ENCODE results near the gene EEF1A1.
"Not testable (repeated sequence)": the region's sequence is repeated elsewhere in the genome, so short reads cannot be mapped to it uniquely, and the experiment has no call there.

Gene EEF1A1

GRCh38 chr6:73551115-73551514, 30.3 kb upstream of the EEF1A1 start:
- not testable (repeated sequence) for H3K36me3 ChIP-seq (ENCODE audit: insufficient read depth, low read length); H3K4me1 ChIP-seq (ENCODE audit: insufficient read depth, low read length); H3K9ac ChIP-seq (ENCODE audit: low read depth, low read length); H3K9me3 ChIP-seq (ENCODE audit: control insufficient read depth, insufficient read depth, low read length)

GRCh38 chr6:73548458-73549446, 27.9 kb upstream of the EEF1A1 start:
- Histone ChIP-seq H3K4me1 (ENCODE audit: insufficient read depth, low read length) (no peaks in the 10 kb centered on the region), H3K36me3 (ENCODE audit: insufficient read depth, low read length) (no peaks in the 10 kb centered on the region), H3K9ac (ENCODE audit: low read depth, low read length) (no peak overlapping the region)

GRCh38 chr6:73547036-73547435, 26.2 kb upstream of the EEF1A1 start:
- Histone ChIP-seq H3K9me3 (ENCODE audit: control insufficient read depth, insufficient read depth, low read length) (no peaks in the 10 kb centered on the region), H3K36me3 (ENCODE audit: insufficient read depth, low read length) (no peaks in the 10 kb centered on the region), H3K9ac (ENCODE audit: low read depth, low read length) (no peak overlapping the region), H3K4me1 (ENCODE audit: insufficient read depth, low read length) (no peaks in the 10 kb centered on the region)

More at GRCh38 chr6:73548458-73549446, 27.9 kb upstream of the EEF1A1 start:
- no peaks in the 10 kb centered on the region for H3K9me3 ChIP-seq (ENCODE audit: control insufficient read depth, insufficient read depth, low read length)

GRCh38 chr6:73542891-73543290, 22.1 kb upstream of the EEF1A1 start:
- Histone ChIP-seq H3K9me3 (ENCODE audit: control insufficient read depth, insufficient read depth, low read length) (no peaks in the 10 kb centered on the region), H3K4me1 (ENCODE audit: insufficient read depth, low read length) (no peaks in the 10 kb centered on the region), H3K9ac (ENCODE audit: low read depth, low read length) (no peak overlapping the region), H3K36me3 (ENCODE audit: insufficient read depth, low read length) (no peaks in the 10 kb centered on the region)

GRCh38 chr6:73542481-73542880, 21.6 kb upstream of the EEF1A1 start:
- H3K9ac ChIP-seq (ENCODE audit: low read depth, low read length); H3K9me3 ChIP-seq (ENCODE audit: control insufficient read depth, insufficient read depth, low read length); H3K4me1 ChIP-seq (ENCODE audit: insufficient read depth, low read length); H3K36me3 ChIP-seq (ENCODE audit: insufficient read depth, low read length): not testable (repeated sequence)

GRCh38 chr6:73538116-73538779, 17.4 kb upstream of the EEF1A1 start:
- Histone ChIP-seq H3K4me1 (ENCODE audit: insufficient read depth, low read length) (no peaks in the 10 kb centered on the region), H3K9ac (ENCODE audit: low read depth, low read length) (no peak overlapping the region), H3K36me3 (ENCODE audit: insufficient read depth, low read length) (no peaks in the 10 kb centered on the region), H3K9me3 (ENCODE audit: control insufficient read depth, insufficient read depth, low read length) (no peaks in the 10 kb centered on the region)

- H3K4me1 ChIP-seq (ENCODE audit: insufficient read depth, low read length) = no peaks in the 10 kb centered on the region
- H3K9me3 ChIP-seq (ENCODE audit: control insufficient read depth, insufficient read depth, low read length) = no peaks in the 10 kb centered on the region
- no peak overlapping the region for H3K9ac ChIP-seq (ENCODE audit: low read depth, low read length)
- H3K36me3 ChIP-seq (ENCODE audit: insufficient read depth, low read length) = no peaks in the 10 kb centered on the region
Measured at GRCh38 chr6:73537677-73538076, 16.8 kb upstream of the EEF1A1 start.

GRCh38 chr6:73534628-73535027, 13.8 kb upstream of the EEF1A1 start:
- Histone ChIP-seq H3K4me1 (ENCODE audit: insufficient read depth, low read length) (no peaks in the 10 kb centered on the region), H3K36me3 (ENCODE audit: insufficient read depth, low read length) (no peaks in the 10 kb centered on the region), H3K9me3 (ENCODE audit: control insufficient read depth, insufficient read depth, low read length) (no peaks in the 10 kb centered on the region), H3K9ac (ENCODE audit: low read depth, low read length) (no peak overlapping the region)

- H3K4me1 ChIP-seq (ENCODE audit: insufficient read depth, low read length) = no peaks in the 10 kb centered on the region
- H3K9me3 ChIP-seq (ENCODE audit: control insufficient read depth, insufficient read depth, low read length) = no peaks in the 10 kb centered on the region
- no peak overlapping the region for H3K9ac ChIP-seq (ENCODE audit: low read depth, low read length)
- no peaks in the 10 kb centered on the region for H3K36me3 ChIP-seq (ENCODE audit: insufficient read depth, low read length)
Measured at GRCh38 chr6:73532293-73532692, 11.5 kb upstream of the EEF1A1 start.

GRCh38 chr6:73528897-73529296, 8.1 kb upstream of the EEF1A1 start:
- H3K9me3 ChIP-seq (ENCODE audit: control insufficient read depth, insufficient read depth, low read length) = no peaks in the 10 kb centered on the region
- no peaks in the 10 kb centered on the region for H3K36me3 ChIP-seq (ENCODE audit: insufficient read depth, low read length)
- H3K9ac ChIP-seq (ENCODE audit: low read depth, low read length) = no peak overlapping the region
- H3K4me1 ChIP-seq (ENCODE audit: insufficient read depth, low read length) = no peaks in the 10 kb centered on the region

GRCh38 chr6:73525546-73526330, 4.9 kb upstream of the EEF1A1 start:
- H3K36me3 ChIP-seq (ENCODE audit: insufficient read depth, low read length) = 0 out of 2 replicates have a peak, but pooled peaks cover under 1% of the 10 kb centered on the region
- no peaks in the 10 kb centered on the region for H3K9me3 ChIP-seq (ENCODE audit: control insufficient read depth, insufficient read depth, low read length)
- no peaks in the 10 kb centered on the region for H3K4me1 ChIP-seq (ENCODE audit: insufficient read depth, low read length)
- H3K9ac ChIP-seq (ENCODE audit: low read depth, low read length) = no peak overlapping the region

- no peaks in the 10 kb centered on the region for H3K9me3 ChIP-seq (ENCODE audit: control insufficient read depth, insufficient read depth, low read length)
- H3K4me1 ChIP-seq (ENCODE audit: insufficient read depth, low read length) = no peaks in the 10 kb centered on the region
- H3K36me3 ChIP-seq (ENCODE audit: insufficient read depth, low read length) = peaks cover 21% of the 10 kb centered on the region
- H3K9ac ChIP-seq (ENCODE audit: low read depth, low read length) = peak overlapping the region; percentile 96
Measured at GRCh38 chr6:73523434-73524123, 2.7 kb upstream of the EEF1A1 start.

GRCh38 chr6:73521351-73521985, 636 bp upstream of the EEF1A1 start:
- Histone ChIP-seq H3K4me1 (ENCODE audit: insufficient read depth, low read length) (no peaks in the 10 kb centered on the region), H3K9ac (ENCODE audit: low read depth, low read length) (peak overlapping the region; percentile 96), H3K9me3 (ENCODE audit: control insufficient read depth, insufficient read depth, low read length) (no peaks in the 10 kb centered on the region), H3K36me3 (ENCODE audit: insufficient read depth, low read length) (peaks cover 40% of the 10 kb centered on the region)
